Measurements from ENCODE around the gene TAC4. TPM values are rescaled to one million over a fixed set of nuclear protein-coding genes. Genes with fewer than 3 reads are reported as not detected.

Gene TAC4
- total RNA-seq, 1 donor from 2014 or later = not detected

GRCh38 chr17:49819138-49819537, 28.7 kb downstream of the TAC4 start:
- H3K4me3 ChIP-seq (ENCODE audit: low read depth, low read length) = no peak overlapping the region
- TF ChIP-seq CTCF (conservative IDR thresholded peaks at IDR 0.05; ENCODE audit: low read depth, low read length) = no peak

GRCh38 chr17:49817993-49818392, 29.9 kb downstream of the TAC4 start:
- no peak overlapping the region for H3K4me3 ChIP-seq (ENCODE audit: low read depth, low read length)
- TF ChIP-seq CTCF (conservative IDR thresholded peaks at IDR 0.05; ENCODE audit: low read depth, low read length) = no peak
- DNase-seq (ENCODE audit: low read depth) = no peak

More at GRCh38 chr17:49819138-49819537, 28.7 kb downstream of the TAC4 start:
- DNase-seq (ENCODE audit: low read depth) = no peak

- no peak overlapping the region for H3K4me3 ChIP-seq (ENCODE audit: low read depth, low read length)
- TF ChIP-seq CTCF (conservative IDR thresholded peaks at IDR 0.05; ENCODE audit: low read depth, low read length) = no peak
- no peak for DNase-seq (ENCODE audit: low read depth)
These were observed 32.0 kb downstream of the TAC4 start for GRCh38 chr17:49815761-49816281.

GRCh38 chr17:49814781-49815529, 32.9 kb downstream of the TAC4 start:
- TF ChIP-seq CTCF (conservative IDR thresholded peaks at IDR 0.05; ENCODE audit: low read depth, low read length) = no peak
- DNase-seq (ENCODE audit: low read depth) = no peak
- H3K4me3 ChIP-seq (ENCODE audit: low read depth, low read length) = no peak overlapping the region

- DNase-seq (ENCODE audit: low read depth) = no peak
- TF ChIP-seq CTCF (conservative IDR thresholded peaks at IDR 0.05; ENCODE audit: low read depth, low read length) = no peak
- no peak overlapping the region for H3K4me3 ChIP-seq (ENCODE audit: low read depth, low read length)
These were observed 38.8 kb downstream of the TAC4 start for GRCh38 chr17:49809056-49809455.

GRCh38 chr17:49798738-49799137, 49.1 kb downstream of the TAC4 start:
- no peak for TF ChIP-seq CTCF (conservative IDR thresholded peaks at IDR 0.05; ENCODE audit: low read depth, low read length)
- no peak overlapping the region for H3K4me3 ChIP-seq (ENCODE audit: low read depth, low read length)
- no peak for DNase-seq (ENCODE audit: low read depth)

GRCh38 chr17:49798182-49798581, 49.7 kb downstream of the TAC4 start:
- H3K4me3 ChIP-seq (ENCODE audit: low read depth, low read length) = no peak overlapping the region
- TF ChIP-seq CTCF (conservative IDR thresholded peaks at IDR 0.05; ENCODE audit: low read depth, low read length) = no peak
- DNase-seq (ENCODE audit: low read depth) = no peak

Measured in epithelial cell of proximal tubule (primary cell).